ENCODE results near the gene SMIM9.
"Not testable (repeated sequence)": the region's sequence is repeated elsewhere in the genome, so short reads cannot be mapped to it uniquely, and the experiment has no call there.

SMIM9 gene

DNA sequence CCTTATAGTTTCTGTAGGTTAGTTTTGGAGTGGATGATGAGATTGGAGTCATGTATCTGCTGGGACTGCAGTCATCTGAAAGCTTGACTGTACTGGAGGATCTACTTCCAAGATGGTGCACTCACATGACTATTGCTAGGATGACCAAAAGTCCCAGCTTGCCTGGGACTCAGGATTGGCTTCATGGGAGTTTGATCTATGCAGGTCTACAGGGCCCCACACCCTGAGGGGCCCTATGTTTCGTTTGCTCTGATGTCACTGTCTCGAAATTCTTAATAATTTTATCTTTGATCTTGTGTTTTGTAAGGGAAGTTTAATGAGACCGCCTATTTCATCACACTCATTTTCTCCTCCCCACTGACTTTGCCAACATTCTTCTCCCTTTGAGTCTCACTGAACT, at the start of gene SMIM9:
Gene SMIM9 (minus strand): TSS at position 101 of the 400 bp plus-strand sequence. CDS start 3,806 bp downstream, outside the sequence.
- no peak for DNase-seq (ENCODE audit: low read depth in 2 of 2)

- DNase-seq (ENCODE audit: low read depth in 2 of 2), result not testable (repeated sequence)
These were observed 49.6 kb upstream of the SMIM9 start for GRCh38 chrX:154884069-154884468.

DNA sequence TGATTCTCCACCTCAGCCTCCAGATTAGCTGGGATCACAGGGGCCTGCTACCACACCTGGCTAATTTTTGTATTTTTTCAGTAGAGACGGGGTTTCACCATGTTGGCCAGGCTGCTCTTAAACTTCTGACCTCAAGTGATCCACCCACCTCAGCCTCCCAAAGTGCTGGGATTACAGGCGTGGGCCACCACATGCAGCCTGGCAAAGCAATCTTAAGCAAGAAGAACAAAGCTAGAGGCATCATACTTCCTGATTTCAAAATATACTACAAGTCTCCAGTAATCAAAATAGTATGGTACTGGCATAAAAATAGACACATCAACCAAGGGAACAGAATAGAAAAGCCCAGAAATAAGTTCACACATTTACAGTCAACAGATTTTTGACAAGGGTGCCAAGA, 38.9 kb upstream of the SMIM9 start:
- no peak for DNase-seq (ENCODE audit: low read depth in 2 of 2)

- DNase-seq (ENCODE audit: low read depth in 2 of 2), result not testable (repeated sequence)
These were observed 34.1 kb upstream of the SMIM9 start for GRCh38 chrX:154868522-154868921.

DNA sequence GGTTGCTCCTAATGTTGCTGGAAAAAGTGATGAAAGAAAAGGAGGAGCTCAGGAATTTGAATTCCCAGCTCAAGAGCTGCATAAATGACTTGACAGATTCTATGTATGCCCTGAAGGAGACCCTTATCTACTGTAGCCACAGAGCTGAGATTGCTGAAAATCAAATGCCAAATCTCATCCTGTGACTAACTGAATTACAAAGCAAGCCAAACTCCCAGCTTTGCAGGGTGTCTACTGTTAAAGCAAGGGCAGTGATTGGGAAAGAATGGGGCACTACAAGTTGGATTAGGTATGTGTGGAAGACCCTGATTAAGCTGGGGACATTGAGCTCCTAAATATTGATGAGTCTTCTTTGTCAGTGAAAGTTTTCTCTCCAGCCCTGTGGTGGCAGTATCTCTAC, 20.8 kb upstream of the SMIM9 start:
- DNase-seq (ENCODE audit: low read depth in 2 of 2), result no peak

GRCh38 chrX:154850957-154851611, 16.6 kb upstream of the SMIM9 start:
- DNase-seq (ENCODE audit: low read depth in 2 of 2), result no peak

DNA sequence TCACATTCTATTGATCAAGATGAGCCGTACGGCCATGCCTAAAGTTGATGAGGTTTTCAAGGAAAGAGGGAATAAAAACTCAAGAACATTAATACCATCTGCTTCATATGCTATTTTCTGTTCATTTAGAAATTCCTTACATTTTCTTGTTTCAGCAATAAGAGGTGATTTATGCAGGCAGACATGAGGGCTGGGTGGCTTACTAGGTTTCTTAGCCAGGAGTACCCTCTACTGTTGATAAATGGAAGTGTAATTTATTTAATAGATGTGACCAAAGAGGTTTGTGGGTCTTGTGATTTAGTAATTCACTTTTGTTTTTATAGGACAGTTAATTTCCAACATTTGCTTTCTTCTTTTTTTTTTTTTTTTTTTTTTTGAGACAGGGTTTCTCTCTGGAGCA, 6.4 kb upstream of the SMIM9 start:
- no peak for DNase-seq (ENCODE audit: low read depth in 2 of 2)

DNA sequence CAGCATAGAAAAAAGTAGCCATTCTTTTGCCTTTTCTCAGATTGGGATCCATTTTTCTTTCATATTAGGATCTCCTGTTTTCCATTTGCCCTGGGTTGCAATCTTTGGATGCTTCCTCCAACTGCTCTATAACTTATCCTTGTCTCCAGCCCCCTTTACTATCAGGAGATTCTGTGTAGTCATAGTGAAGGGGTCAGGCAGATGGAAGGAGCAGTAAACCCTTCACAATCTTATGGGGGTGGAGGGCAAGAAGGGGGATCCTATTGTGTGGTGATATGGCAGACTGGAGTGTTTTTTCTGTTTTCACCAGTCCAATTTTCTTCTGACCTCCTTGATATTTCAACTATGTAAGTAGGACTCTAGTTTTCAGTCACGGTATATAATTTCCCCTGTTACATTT, 1.7 kb upstream of the SMIM9 start:
- DNase-seq (ENCODE audit: low read depth in 2 of 2), result no peak

DNA sequence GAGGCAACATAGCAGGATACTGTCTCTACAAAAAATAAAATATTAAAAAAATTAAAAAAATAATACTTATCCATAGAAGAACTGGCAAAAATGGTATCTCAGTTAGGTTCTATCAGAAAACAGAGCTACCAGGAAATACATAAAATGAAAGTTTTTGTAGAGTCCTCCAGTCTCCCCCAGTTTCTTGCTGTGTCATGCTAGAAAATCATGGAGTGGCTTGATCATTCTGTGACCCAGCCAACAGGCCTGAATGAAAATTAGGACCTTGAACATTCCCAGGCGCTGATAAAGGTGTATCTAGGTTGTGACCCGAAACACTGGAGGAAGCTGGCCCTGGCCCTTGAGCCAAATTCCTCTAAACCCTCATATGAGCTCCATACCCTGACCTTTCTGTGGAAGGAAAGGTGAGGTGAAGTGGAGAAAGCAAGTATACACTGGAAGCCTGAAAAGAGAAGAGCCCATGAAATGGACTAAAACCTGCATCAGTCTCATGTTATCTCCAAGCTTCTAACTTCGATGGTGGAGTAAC, 652 bp downstream of the SMIM9 start:
- DNase-seq (ENCODE audit: low read depth in 2 of 2), result no peak

DNA sequence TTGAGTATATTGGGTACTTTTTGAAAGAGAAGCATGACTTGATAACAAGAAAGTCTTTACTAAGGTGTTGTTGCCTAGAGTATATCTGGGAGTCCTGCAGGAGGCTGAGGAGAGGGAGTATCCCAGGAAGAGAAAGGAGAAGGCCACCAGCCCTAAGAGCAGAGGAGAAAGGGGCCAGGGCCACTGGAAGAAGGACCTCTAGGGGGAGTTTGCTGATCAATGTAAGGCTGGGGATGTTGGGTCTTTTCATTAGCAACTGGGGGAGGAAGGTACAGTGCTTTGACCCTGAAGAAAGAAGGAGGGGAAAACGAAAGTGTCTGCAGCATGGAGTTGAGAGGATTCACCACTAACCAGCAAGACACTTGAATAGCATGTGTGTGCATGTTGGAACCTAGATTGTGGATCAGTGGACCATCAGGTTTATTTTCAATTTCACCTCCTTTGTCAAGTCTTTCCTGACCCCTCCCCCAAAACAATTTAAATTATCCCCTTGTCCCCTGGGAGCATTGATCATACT, 4.5 kb downstream of the SMIM9 start:
- no peak for DNase-seq (ENCODE audit: low read depth in 2 of 2)

DNA sequence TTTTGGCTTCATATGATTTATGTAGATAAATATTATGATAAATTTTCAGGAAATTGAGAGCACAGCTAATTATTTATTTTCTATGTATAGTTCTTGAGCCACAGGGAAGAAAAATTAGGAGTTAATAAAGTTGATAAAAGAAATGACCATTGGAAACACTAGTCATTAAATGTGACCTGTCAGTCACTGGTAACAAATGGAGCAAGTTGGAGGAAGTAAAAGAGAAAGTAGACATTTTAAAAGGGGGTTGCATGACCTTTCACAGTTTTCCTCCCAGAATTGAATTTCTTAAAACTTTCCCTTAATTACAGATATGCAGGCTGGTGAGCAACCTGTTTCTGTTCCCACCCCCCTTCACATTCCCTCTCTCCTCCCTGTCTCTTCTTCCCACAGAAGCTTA, 5.3 kb downstream of the SMIM9 start:
- no peak for DNase-seq (ENCODE audit: low read depth in 2 of 2)

GRCh38 chrX:154828016-154828408, 6.5 kb downstream of the SMIM9 start:
- DNase-seq (ENCODE audit: low read depth in 2 of 2), result no peak

DNA sequence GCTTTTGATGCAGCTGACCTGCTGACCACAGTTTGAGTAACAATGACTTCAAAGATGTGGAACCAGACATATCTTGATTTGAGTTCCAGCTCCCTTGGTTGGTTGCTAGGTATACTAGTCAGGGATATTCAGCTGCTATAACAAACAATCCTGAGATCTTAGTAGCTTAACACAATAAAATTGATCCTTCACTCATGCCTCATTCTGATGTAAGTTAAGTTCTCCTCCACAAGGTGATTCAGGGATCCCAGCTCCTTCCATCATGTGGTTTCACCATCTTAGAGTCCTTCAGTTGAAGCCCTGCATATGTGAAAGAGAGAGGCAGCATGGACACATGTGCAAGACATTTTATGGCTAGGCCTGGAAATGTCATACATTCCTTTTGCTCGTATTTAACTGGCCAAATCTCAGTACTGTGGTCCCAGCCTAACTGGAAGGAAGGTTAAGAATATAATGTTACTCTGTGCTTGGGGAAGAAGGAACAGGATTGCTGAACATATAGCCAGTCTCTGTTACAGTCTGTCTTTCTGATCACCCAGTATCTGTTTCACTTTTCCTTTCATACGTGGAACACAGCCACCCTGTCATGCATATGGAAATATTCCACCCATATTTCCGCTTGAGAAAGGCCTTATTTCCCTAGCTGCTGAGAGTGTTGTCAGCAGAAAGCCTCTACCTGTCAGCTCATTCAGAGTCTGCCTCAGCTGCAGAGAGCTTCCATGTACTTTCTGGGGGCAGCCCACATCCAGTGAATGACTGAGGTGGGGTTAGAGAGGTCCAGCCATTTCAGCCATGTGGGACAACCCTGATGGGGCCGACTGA, 7.1 kb downstream of the SMIM9 start:
- DNase-seq (ENCODE audit: low read depth in 2 of 2), result no peak

- not testable (repeated sequence) for DNase-seq (ENCODE audit: low read depth in 2 of 2)
These were observed 8.9 kb downstream of the SMIM9 start for GRCh38 chrX:154825586-154825985.

DNA sequence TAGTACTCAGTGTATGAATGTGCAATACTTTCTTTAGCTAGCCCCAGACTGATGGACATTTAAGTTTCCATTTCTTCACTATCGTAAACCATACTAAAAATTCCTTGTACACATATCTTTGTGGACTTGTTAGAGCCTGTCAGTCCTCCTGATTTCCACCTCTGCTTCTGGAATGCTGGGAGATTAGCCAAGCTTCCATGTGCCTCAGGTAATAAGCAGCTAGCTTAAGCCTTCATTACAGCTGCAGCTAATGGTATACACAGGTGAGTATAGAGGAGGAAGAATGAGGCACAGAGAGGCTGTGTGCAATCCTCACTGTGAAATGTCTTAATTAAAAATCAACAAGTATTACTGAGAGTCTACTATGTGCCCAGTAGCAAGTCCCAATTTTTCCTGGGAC, 9.8 kb downstream of the SMIM9 start:
- DNase-seq (ENCODE audit: low read depth in 2 of 2), result no peak

GRCh38 chrX:154822029-154822428, 12.4 kb downstream of the SMIM9 start:
- no peak for DNase-seq (ENCODE audit: low read depth in 2 of 2)

DNA sequence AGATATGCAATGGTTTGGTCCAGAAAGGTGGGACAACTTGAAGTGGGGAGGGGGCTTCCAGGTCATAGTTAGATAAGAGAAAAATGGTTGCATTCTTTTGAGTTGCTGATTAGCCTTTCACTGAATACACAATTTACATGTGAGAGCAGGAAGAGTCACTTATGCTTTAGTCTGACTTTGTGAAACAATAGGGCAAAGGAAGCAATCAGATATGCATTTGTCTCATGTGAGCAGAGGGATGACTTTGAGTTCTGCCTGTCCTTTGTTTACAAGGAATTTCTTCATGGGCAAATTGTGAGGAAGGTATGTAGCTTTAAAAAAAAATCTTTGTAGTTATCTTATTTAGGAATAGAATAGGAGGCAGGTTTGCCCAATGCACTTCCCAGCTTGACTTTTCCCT, 12.9 kb downstream of the SMIM9 start:
- no peak for DNase-seq (ENCODE audit: low read depth in 2 of 2)

- DNase-seq (ENCODE audit: low read depth in 2 of 2), result no peak
These were observed 14.6 kb downstream of the SMIM9 start for GRCh38 chrX:154819771-154820341.

- no peak for DNase-seq (ENCODE audit: low read depth in 2 of 2)
These were observed 15.3 kb downstream of the SMIM9 start for GRCh38 chrX:154818916-154819770.

GRCh38 chrX:154817048-154817618, 17.3 kb downstream of the SMIM9 start:
- DNase-seq (ENCODE audit: low read depth in 2 of 2), result not testable (repeated sequence)

DNA sequence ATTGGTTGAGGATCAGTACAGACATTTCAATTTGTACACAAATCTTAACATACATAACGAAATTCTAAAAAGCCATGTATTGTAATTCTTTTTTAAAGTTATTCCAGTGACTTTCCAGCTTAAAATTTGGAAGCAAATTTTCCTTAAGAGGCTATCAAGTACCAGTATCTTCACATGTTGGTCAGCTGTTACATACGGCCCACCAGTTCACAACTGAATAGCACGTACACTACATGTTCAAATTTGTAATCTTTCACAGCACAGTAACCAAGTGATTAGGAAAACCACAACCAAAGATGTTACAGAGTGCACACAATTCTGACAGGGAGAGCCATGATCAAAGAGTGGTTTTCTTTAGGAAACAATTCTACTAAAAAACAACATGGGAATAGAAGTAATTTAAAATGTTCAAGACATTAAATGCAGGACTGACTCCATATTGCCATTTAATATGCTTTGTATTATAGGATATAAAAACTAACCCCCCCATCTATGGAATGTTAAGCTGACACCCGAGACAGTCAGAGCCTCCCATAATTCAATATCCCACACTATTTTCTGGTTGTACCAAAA, 18.1 kb downstream of the SMIM9 start:
- not testable (repeated sequence) for DNase-seq (ENCODE audit: low read depth in 2 of 2)

Data from stimulated activated CD4-positive, alpha-beta T cell treated with anti-CD3 and anti-CD28 coated beads, Interleukin-15, amount 100 ng/mL, for 48 hours (primary cell).